SK-N-SH (cell line): Measurements from ENCODE around the gene RAB10. TPM values are rescaled to one million over a fixed set of nuclear protein-coding genes. Genes with fewer than 3 reads are reported as not detected.

Experiments used
- CTCF ChIA-PET: fragments of 300-600, 350-600 bp; formaldehyde crosslinking; extraction: SDS; loops from one replicate; lab custom pipeline; 2021; lab: Yijun Ruan, JAX
- POLR2A ChIA-PET: fragments of 350-600 bp; sonication (Branson Sonifier 250); formaldehyde crosslinking; extraction: SDS; loops from one replicate; lab custom pipeline; 2020; ENCODE audit warnings: antibody characterized with exemption, inconsistent platforms; lab: Yijun Ruan, JAX
- DNase-seq: peaks from one replicate; pipeline ENCODE4 v3.0.0; 2012
- H2AFZ ChIP-seq: fragments of 200-600 bp; sonication (generic); 2 replicates; pipeline ENCODE4 v1.8.1; 2016; ENCODE audit warnings: antibody characterized with exemption, mild to moderate bottlenecking, low read depth
- H3F3A ChIP-seq: fragments of 200-600 bp; sonication (generic); replicated peaks from 2 replicates; pipeline ENCODE3; 2016; ENCODE audit warnings: antibody characterized with exemption, mild to moderate bottlenecking; ENCODE audit not compliant: insufficient read depth
- H3K27ac ChIP-seq, 2 experiments: fragments of 200-500 bp in 1 of 2; fragments of 200-600 bp in 1 of 2; sonication (Bioruptor generic) in 1 of 2; sonication (generic), shearing (Covaris generic) in 1 of 2; 2 replicates each; pipeline versions ENCODE4 v1.5.1 to v1.6.1; 2014 to 2016; ENCODE audit warnings: low read depth in 2 of 2, inconsistent platforms in 1 of 2, low read length in 1 of 2, mild to moderate bottlenecking in 1 of 2, mixed read lengths in 1 of 2
- H3K27me3 ChIP-seq: fragments of 200-600 bp; sonication (generic), shearing (Covaris generic); 2 replicates; pipeline ENCODE4 v1.6.1; 2016; ENCODE audit warnings: mixed run types; ENCODE audit not compliant: insufficient read depth
- H3K36me3 ChIP-seq, 2 experiments: fragments of 200-500 bp in 1 of 2; fragments of 200-600 bp in 1 of 2; sonication (Bioruptor generic) in 1 of 2; sonication (generic) in 1 of 2; replicated peaks in 1 of 2; 2 replicates each; pipeline versions ENCODE3 to v1.5.1; 2014 to 2016; ENCODE audit warnings: low read length in 1 of 2, mild to moderate bottlenecking in 1 of 2; ENCODE audit not compliant: insufficient read depth in 2 of 2, control insufficient read depth in 1 of 2
- H3K4me1 ChIP-seq, 2 experiments: fragments of 200-500 bp in 1 of 2; fragments of 200-600 bp in 1 of 2; sonication (Bioruptor generic) in 1 of 2; sonication (generic), shearing (Covaris generic) in 1 of 2; 2 replicates each; pipeline versions ENCODE4 v1.5.1 to v1.6.1; 2014 to 2016; ENCODE audit warnings: low read depth in 1 of 2, low read length in 1 of 2, mixed run types in 1 of 2; ENCODE audit not compliant: insufficient read depth in 2 of 2, control insufficient read depth in 1 of 2
- H3K4me2 ChIP-seq: fragments of 200-600 bp; sonication (generic), shearing (Covaris generic); 2 replicates; pipeline ENCODE4 v1.6.1; 2017; ENCODE audit warnings: mixed run types
- H3K4me3 ChIP-seq, 2 experiments: fragments of 200-500 bp in 1 of 2; fragments of 200-600 bp in 1 of 2; sonication (Bioruptor generic) in 1 of 2; sonication (generic), shearing (Covaris generic) in 1 of 2; 2 replicates each; pipeline versions ENCODE4 v1.5.1 to v1.8.1; 2014 to 2016; ENCODE audit warnings: low read depth in 2 of 2, inconsistent platforms in 1 of 2, low read length in 1 of 2, mild to moderate bottlenecking in 1 of 2, mixed read lengths in 1 of 2, moderate library complexity in 1 of 2
- H3K79me2 ChIP-seq: fragments of 200-600 bp; sonication (generic); 2 replicates; pipeline ENCODE4 v1.8.1; 2017; ENCODE audit warnings: mild to moderate bottlenecking; ENCODE audit not compliant: insufficient read depth
- H3K9ac ChIP-seq: fragments of 200-600 bp; sonication (generic); 2 replicates; pipeline ENCODE4 v1.6.1; 2017; ENCODE audit warnings: mixed run types
- H3K9me2 ChIP-seq: fragments of 200-600 bp; sonication (generic); 2 replicates; pipeline ENCODE4 v1.6.1; 2017; ENCODE audit warnings: mixed run types
- H3K9me3 ChIP-seq: fragments of 200-600 bp; sonication (generic); 2 replicates; pipeline ENCODE4 v1.6.1; 2017; ENCODE audit warnings: mixed run types, mild to moderate bottlenecking, moderate library complexity
- H4K20me1 ChIP-seq: fragments of 200-600 bp; sonication (generic); 2 replicates; pipeline ENCODE4 v1.6.1; 2017; ENCODE audit warnings: mild to moderate bottlenecking, mixed run types; ENCODE audit not compliant: insufficient read depth
- CHD2 ChIP-seq: fragments of 150-350 bp; IDR thresholded peaks from 2 replicates; pipeline ENCODE4 v1.6.1; 2018; ENCODE audit warnings: low read length; ENCODE audit not compliant: partially characterized antibody
- EP300 ChIP-seq, 2 experiments: IDR thresholded peaks; 2 replicates each; pipeline versions ENCODE4 v1.4.0 to v1.6.1; 2012; ENCODE audit warnings: borderline replicate concordance in 1 of 2, low read depth in 1 of 2, low read length in 1 of 2
- FOXJ3 ChIP-seq: sonication (generic); formaldehyde crosslinking; IDR thresholded peaks from 2 replicates; pipeline ENCODE4 v1.5.1; 2020; ENCODE audit warnings: mild to moderate bottlenecking, missing genetic modification reagents
- GABPA ChIP-seq: IDR thresholded peaks from 2 replicates; pipeline ENCODE4 v1.4.0; 2012; ENCODE audit warnings: low read depth, mild to moderate bottlenecking
- GATA2 ChIP-seq: sonication (generic); formaldehyde crosslinking; IDR thresholded peaks from 2 replicates; pipeline ENCODE4 v1.5.0; 2020; ENCODE audit warnings: mild to moderate bottlenecking, missing genetic modification reagents
- MEF2A ChIP-seq: IDR thresholded peaks from 2 replicates; pipeline ENCODE4 v1.4.0; 2012; ENCODE audit warnings: low read depth, borderline replicate concordance
- MXI1 ChIP-seq: IDR thresholded peaks from 2 replicates; pipeline ENCODE4 v1.6.1; 2012; ENCODE audit warnings: mild to moderate bottlenecking, low read depth, low read length, improper control_type of control experiment
- POLR2AphosphoS5 ChIP-seq: IDR thresholded peaks from 2 replicates; pipeline ENCODE4 v1.6.1; 2012; ENCODE audit warnings: low read depth, low read length
- RAD21 ChIP-seq: IDR thresholded peaks from 2 replicates; pipeline ENCODE4 v1.6.1; 2012; ENCODE audit warnings: mild to moderate bottlenecking, low read length
- RCOR1 ChIP-seq: fragments of 150-350 bp; IDR thresholded peaks from 2 replicates; pipeline ENCODE4 v1.6.1; 2017; ENCODE audit warnings: antibody characterized with exemption, low read length
- TCF12 ChIP-seq: IDR thresholded peaks from 2 replicates; pipeline ENCODE4 v1.4.0; 2012
- WGBS: methylation state at CpG from one replicate; pipeline ENCODE4 v1.1.6; 2017; ENCODE audit warnings: low lambda C conversion rate; 5-methylcytosine and 5-hydroxymethylcytosine counted together
- polyA plus RNA-seq, 3 experiments: library from polyadenylated mRNA; depleted of rRNA; stranded (reverse); fragments of >200 nt; gene quantifications; 2 replicates each; pipeline ENCODE4 v1.2.3, GENCODE V29; 2012
- TF ChIP-seq, protein P1 (sequence below): fragments of 150-350 bp; IDR thresholded peaks from 2 replicates; pipeline ENCODE4 v1.6.1; 2016; ENCODE audit warnings: mild to moderate bottlenecking, low read depth, low read length
- TF ChIP-seq, protein P2 (sequence below): IDR thresholded peaks from 2 replicates; pipeline ENCODE4; 2012
- TF ChIP-seq, protein P3 (sequence below): IDR thresholded peaks from 2 replicates; pipeline ENCODE4 v1.4.0; 2012; ENCODE audit warnings: low read depth
- TF ChIP-seq, protein P4 (sequence below): IDR thresholded peaks from 2 replicates; pipeline ENCODE4 v1.4.0; 2012; ENCODE audit warnings: low read depth, borderline replicate concordance

The RAB10 gene
- polyA plus RNA-seq, 1 of the 3 experiments (the other 2 are of a cell fraction) = 47.5 TPM

DNA sequence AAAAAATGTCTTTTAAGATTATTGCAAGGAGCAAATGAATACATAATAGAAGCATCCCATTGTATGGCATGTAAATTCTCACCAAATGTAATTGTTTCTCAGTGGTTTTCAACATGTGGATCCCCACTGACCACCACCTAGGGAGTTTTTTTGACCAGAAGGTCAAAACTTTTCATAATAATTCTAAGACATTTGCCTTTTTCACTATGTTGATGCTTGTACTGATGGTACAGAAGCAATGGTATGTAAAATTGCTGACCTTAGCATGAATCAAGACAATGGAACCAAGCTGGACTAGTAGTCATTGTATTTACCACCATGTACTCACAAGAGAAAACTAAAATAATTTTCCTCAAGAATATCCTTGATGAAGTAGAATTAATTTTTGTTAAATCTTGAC lies 36.8 kb downstream of the RAB10 start (continued):
- TF ChIP-seq, protein P1, sequence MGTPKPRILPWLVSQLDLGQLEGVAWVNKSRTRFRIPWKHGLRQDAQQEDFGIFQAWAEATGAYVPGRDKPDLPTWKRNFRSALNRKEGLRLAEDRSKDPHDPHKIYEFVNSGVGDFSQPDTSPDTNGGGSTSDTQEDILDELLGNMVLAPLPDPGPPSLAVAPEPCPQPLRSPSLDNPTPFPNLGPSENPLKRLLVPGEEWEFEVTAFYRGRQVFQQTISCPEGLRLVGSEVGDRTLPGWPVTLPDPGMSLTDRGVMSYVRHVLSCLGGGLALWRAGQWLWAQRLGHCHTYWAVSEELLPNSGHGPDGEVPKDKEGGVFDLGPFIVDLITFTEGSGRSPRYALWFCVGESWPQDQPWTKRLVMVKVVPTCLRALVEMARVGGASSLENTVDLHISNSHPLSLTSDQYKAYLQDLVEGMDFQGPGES = no peak
- TF ChIP-seq RCOR1 = no peak

DNA sequence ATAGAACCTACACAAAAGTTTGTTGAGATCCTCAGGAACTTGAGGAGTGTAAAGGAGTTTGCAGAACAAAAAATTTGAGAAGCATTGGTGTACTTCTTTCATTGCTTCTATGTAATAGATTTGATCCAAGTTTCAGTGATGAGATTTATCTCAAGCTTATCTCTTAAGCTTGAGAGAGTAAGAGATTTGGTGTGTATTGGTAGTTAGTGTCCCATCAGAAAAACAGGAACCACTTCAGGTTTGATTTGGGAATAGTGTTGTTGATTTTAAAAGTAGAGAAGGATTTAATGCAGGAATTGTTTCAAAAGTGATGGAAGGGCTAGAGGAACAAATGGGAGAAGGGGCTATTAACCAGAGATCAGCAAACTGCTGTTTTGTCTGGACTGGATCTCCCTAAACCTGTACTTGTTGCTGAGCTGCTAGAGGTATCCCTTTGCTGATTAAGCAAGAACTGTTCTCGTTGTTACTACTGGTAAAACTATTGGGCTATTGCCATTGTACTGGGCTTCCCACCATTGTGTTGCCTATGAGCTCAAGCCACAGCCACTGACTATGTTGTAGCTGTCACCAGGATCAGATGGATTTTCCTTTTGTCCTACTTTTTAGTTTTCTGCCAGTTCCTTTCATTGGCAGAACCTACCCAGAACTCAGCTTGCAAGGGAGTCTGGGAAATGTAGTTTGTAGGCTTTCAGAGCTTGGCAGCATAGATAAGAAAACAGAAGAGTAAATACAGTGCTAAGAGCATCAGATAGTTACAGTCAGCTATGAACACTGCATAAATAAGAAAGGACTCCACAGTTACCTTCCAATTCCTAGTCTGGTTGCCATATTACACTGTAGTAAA lies 39.3 kb downstream of the RAB10 start:
- Histone ChIP-seq H3K9me3 (no peaks in the 10 kb centered on the region), H3K79me2 (peaks cover 96% of the 10 kb centered on the region), H3K4me3 (no peak overlapping the region), H3K27me3 (no peaks in the 10 kb centered on the region), H3K27ac (no peak overlapping the region; a peak in 1 of 4 replicates), H3K9me2 (no peaks in the 10 kb centered on the region), H3F3A (peaks cover 18% of the 10 kb centered on the region), H4K20me1 (peaks cover 83% of the 10 kb centered on the region), H3K9ac (no peak overlapping the region), H3K36me3 (peaks cover 0 to 3% of the 10 kb centered on the region in 2 experiments), H3K4me1 (peaks cover 6 to 14% of the 10 kb centered on the region in 2 experiments; a peak in 3 of 4 replicates), H3K4me2 (no peak overlapping the region), H2AFZ (no peak overlapping the region)
- DNase-seq = no peak
- 100% methylated on average over 1 of the region's 1 CpG for WGBS
- POLR2A ChIA-PET = interaction anchor here (1.0 kb wide), 1 partner anchor 15 kb away, joined by 3 read pairs; no protein-coding TSS in a partner anchor
- CTCF ChIA-PET = interaction anchor here (0.9 to 8.5 kb wide), 7 partner anchors 8 to 594 kb away, joined by 3 to 65 read pairs (median 4); no protein-coding TSS in a partner anchor
- TF ChIP-seq, protein P2, sequence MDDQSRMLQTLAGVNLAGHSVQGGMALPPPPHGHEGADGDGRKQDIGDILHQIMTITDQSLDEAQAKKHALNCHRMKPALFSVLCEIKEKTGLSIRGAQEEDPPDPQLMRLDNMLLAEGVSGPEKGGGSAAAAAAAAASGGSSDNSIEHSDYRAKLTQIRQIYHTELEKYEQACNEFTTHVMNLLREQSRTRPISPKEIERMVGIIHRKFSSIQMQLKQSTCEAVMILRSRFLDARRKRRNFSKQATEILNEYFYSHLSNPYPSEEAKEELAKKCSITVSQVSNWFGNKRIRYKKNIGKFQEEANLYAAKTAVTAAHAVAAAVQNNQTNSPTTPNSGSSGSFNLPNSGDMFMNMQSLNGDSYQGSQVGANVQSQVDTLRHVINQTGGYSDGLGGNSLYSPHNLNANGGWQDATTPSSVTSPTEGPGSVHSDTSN = no peak
- no peak for TF ChIP-seq CHD2
- no peak for TF ChIP-seq GATA2 (CRISPR knock-in tag)
- TF ChIP-seq GABPA = no peak
- no peak for TF ChIP-seq POLR2AphosphoS5
- TF ChIP-seq TCF12 = no peak
- TF ChIP-seq EP300 (IDR thresholded peaks at IDR 0.05; ENCODE audit: borderline replicate concordance in 1 of 2, low read depth in 1 of 2, low read length in 1 of 2) = no peak
- TF ChIP-seq, protein P3, sequence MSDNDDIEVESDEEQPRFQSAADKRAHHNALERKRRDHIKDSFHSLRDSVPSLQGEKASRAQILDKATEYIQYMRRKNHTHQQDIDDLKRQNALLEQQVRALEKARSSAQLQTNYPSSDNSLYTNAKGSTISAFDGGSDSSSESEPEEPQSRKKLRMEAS = no peak
- TF ChIP-seq, protein P1 = no peak
- TF ChIP-seq MXI1 = no peak
- no peak for TF ChIP-seq RAD21
- TF ChIP-seq, protein P4, sequence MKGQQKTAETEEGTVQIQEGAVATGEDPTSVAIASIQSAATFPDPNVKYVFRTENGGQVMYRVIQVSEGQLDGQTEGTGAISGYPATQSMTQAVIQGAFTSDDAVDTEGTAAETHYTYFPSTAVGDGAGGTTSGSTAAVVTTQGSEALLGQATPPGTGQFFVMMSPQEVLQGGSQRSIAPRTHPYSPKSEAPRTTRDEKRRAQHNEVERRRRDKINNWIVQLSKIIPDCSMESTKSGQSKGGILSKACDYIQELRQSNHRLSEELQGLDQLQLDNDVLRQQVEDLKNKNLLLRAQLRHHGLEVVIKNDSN = no peak
- no peak for TF ChIP-seq FOXJ3
- TF ChIP-seq MEF2A = no peak
